ENCODE measurements around the gene CTSE.
"Not testable (repeated sequence)": the region's sequence is repeated elsewhere in the genome, so short reads cannot be mapped to it uniquely, and the experiment has no call there.

The CTSE gene

GRCh38 chr1:206023695-206024094, at the start of gene CTSE:
TSS of gene CTSE (minus strand) at chr1:206023895. CDS start at chr1:206023791, 104 bp downstream.
- no peak for DNase-seq (ENCODE audit: low read depth, low spot score)
- in situ Hi-C loops (cut with HindIII; ENCODE audit: low sequenced_read_pairs): no loop called here
- H3K4me3 ChIP-seq (ENCODE audit: low read depth, low read length): no peak within 1 kb of the TSS
- no peak for TF ChIP-seq CTCF (IDR thresholded peaks at IDR 0.05; ENCODE audit: low read depth, low read length)

GRCh38 chr1:206070627-206071304, 47.1 kb upstream of the CTSE start:
- no peak for DNase-seq (ENCODE audit: low read depth, low spot score)
- in situ Hi-C loops (cut with HindIII; ENCODE audit: low sequenced_read_pairs): no loop called here
- no peak overlapping the region for H3K4me3 ChIP-seq (ENCODE audit: low read depth, low read length)
- no peak for TF ChIP-seq CTCF (IDR thresholded peaks at IDR 0.05; ENCODE audit: low read depth, low read length)

- in situ Hi-C loops (cut with HindIII; ENCODE audit: low sequenced_read_pairs): no loop called here
- no peak overlapping the region for H3K4me3 ChIP-seq (ENCODE audit: low read depth, low read length)
- no peak for DNase-seq (ENCODE audit: low read depth, low spot score)
- no peak for TF ChIP-seq CTCF (IDR thresholded peaks at IDR 0.05; ENCODE audit: low read depth, low read length)
Observed at GRCh38 chr1:206068314-206068713, 44.6 kb upstream of the CTSE start.

GRCh38 chr1:206067486-206068227, 44.0 kb upstream of the CTSE start:
- TF ChIP-seq CTCF (IDR thresholded peaks at IDR 0.05; ENCODE audit: low read depth, low read length): no peak
- no peak overlapping the region for H3K4me3 ChIP-seq (ENCODE audit: low read depth, low read length)
- in situ Hi-C loops (cut with HindIII; ENCODE audit: low sequenced_read_pairs): no loop called here
- no peak for DNase-seq (ENCODE audit: low read depth, low spot score)

GRCh38 chr1:206066479-206067171, 42.9 kb upstream of the CTSE start:
- TF ChIP-seq CTCF (IDR thresholded peaks at IDR 0.05; ENCODE audit: low read depth, low read length): no peak
- DNase-seq (ENCODE audit: low read depth, low spot score): no peak
- H3K4me3 ChIP-seq (ENCODE audit: low read depth, low read length): no peak overlapping the region
- in situ Hi-C loops (cut with HindIII; ENCODE audit: low sequenced_read_pairs): no loop called here

- TF ChIP-seq CTCF (IDR thresholded peaks at IDR 0.05; ENCODE audit: low read depth, low read length): no peak
- DNase-seq (ENCODE audit: low read depth, low spot score): no peak
- H3K4me3 ChIP-seq (ENCODE audit: low read depth, low read length): no peak overlapping the region
- in situ Hi-C loops (cut with HindIII; ENCODE audit: low sequenced_read_pairs): no loop called here
Observed at GRCh38 chr1:206065547-206066145, 42.0 kb upstream of the CTSE start.

- H3K4me3 ChIP-seq (ENCODE audit: low read depth, low read length); DNase-seq (ENCODE audit: low read depth, low spot score); in situ Hi-C loops (cut with HindIII; ENCODE audit: low sequenced_read_pairs): not testable (repeated sequence)
Observed at GRCh38 chr1:206064501-206064900, 40.8 kb upstream of the CTSE start.

- in situ Hi-C loops (cut with HindIII; ENCODE audit: low sequenced_read_pairs); DNase-seq (ENCODE audit: low read depth, low spot score); H3K4me3 ChIP-seq (ENCODE audit: low read depth, low read length): not testable (repeated sequence)
Observed at GRCh38 chr1:206064001-206064400, 40.3 kb upstream of the CTSE start.

Data from astrocyte of the spinal cord (primary cell).